Tibial artery (tissue), 4 donors: ENCODE measurements around the gene POLD3.
A peak's percentile ranks its signal among the peaks of the same experiment; 100 is the strongest.

Source experiments
- DNase-seq, 2 donors: peaks; one replicate each; pipeline ENCODE4 v3.0.0-alpha.2; 2019
- H3K27ac ChIP-seq, 2 donors: fragments of 200-600 bp; sonication (generic) in 1 of 2; 1 replicate in 1 of 2; 2 replicates in 1 of 2; pipeline ENCODE4 v1.5.1; 2018 to 2019; ENCODE audit warnings: mild to moderate bottlenecking in 1 of 2
- H3K27me3 ChIP-seq, 2 donors: fragments of 200-600 bp; sonication (generic) in 1 of 2; one replicate each; pipeline versions ENCODE4 v1.5.1 to v1.6.0; 2016 to 2019
- H3K36me3 ChIP-seq, 3 donors: fragments of 200-600 bp; sonication (generic) in 2 of 3; one replicate each; pipeline ENCODE4 v1.5.1; 2016 to 2019; ENCODE audit warnings: mild to moderate bottlenecking in 2 of 3
- H3K4me1 ChIP-seq, 4 donors: fragments of 200-600 bp; sonication (generic) in 2 of 4; 1 replicate in 3 of 4; 2 replicates in 1 of 4; pipeline ENCODE4 v1.5.1; 2016 to 2019
- H3K4me3 ChIP-seq, 2 donors: fragments of 200-600 bp; sonication (generic) in 1 of 2; 1 replicate in 1 of 2; 2 replicates in 1 of 2; pipeline ENCODE4 v1.5.1; 2018 to 2019; ENCODE audit warnings: mild to moderate bottlenecking in 2 of 2
- H3K9me3 ChIP-seq, 3 donors: fragments of 200-600 bp; sonication (generic) in 1 of 3; one replicate each; pipeline ENCODE4 v1.5.1; 2016 to 2019
- CTCF ChIP-seq, 2 experiments: fragments of 200-600 bp in 1 of 2; fragments of 450-650 bp in 1 of 2; IDR thresholded peaks; one replicate each; pipeline ENCODE4 v1.5.1; 2017 to 2019; ENCODE audit warnings: antibody characterized with exemption in 2 of 2, mild to moderate bottlenecking in 1 of 2, moderate library complexity in 1 of 2
- intact Hi-C: fragments of 100-400 bp; cut with DNase I; formaldehyde crosslinking; loops from one replicate; pipeline ENCODE4 v1.15.0; 2023; ENCODE audit warnings: low total_unique reads

Gene POLD3

GRCh38 chr11:74633406-74634393 lies 41.3 kb downstream of the POLD3 start:
- no peak overlapping the region for H3K4me3 ChIP-seq
- H3K36me3 ChIP-seq, result peaks cover 6 to 35% (median 18%) of the 10 kb centered on the region in 3 donors
- H3K4me1 ChIP-seq, result peaks cover 0 to 32% (median 13%) of the 10 kb centered on the region in 4 donors
- intact Hi-C loops, result loop anchor here (5.0 kb wide), 1 partner anchor 89 kb away; no protein-coding TSS in a partner anchor
- no peak for DNase-seq
- no peak for TF ChIP-seq CTCF (IDR thresholded peaks at IDR 0.05)
- no peaks in the 10 kb centered on the region for H3K27me3 ChIP-seq
- peak overlapping the region in 1 of 2 donors; percentile 7 for H3K27ac ChIP-seq
- no peaks in the 10 kb centered on the region for H3K9me3 ChIP-seq

GRCh38 chr11:74634537-74634936 lies 42.2 kb downstream of the POLD3 start:
- peaks cover 0 to 33% (median 13%) of the 10 kb centered on the region in 4 donors for H3K4me1 ChIP-seq
- no peak overlapping the region for H3K4me3 ChIP-seq
- no peak overlapping the region for H3K27ac ChIP-seq
- intact Hi-C loops, result loop anchor here (5.0 kb wide), 1 partner anchor 88 kb away; no protein-coding TSS in a partner anchor
- no peak for DNase-seq
- no peaks in the 10 kb centered on the region for H3K27me3 ChIP-seq
- TF ChIP-seq CTCF (IDR thresholded peaks at IDR 0.05), result peak in 1 of 2 experiments; percentile 33
- no peaks in the 10 kb centered on the region for H3K9me3 ChIP-seq
- peaks cover 6 to 33% (median 11%) of the 10 kb centered on the region in 3 donors for H3K36me3 ChIP-seq

- intact Hi-C loops, result no loop called here
- Histone ChIP-seq H3K36me3 (peaks cover 21 to 42% (median 23%) of the 10 kb centered on the region in 3 donors), H3K27ac (peak overlapping the region; percentile 10 to 14), H3K4me1 (peaks cover 0 to 33% (median 13%) of the 10 kb centered on the region in 4 donors), H3K27me3 (no peaks in the 10 kb centered on the region), H3K4me3 (no peak overlapping the region), H3K9me3 (no peaks in the 10 kb centered on the region)
- TF ChIP-seq CTCF (IDR thresholded peaks at IDR 0.05), result no peak
- DNase-seq, result no peak
These were observed 44.3 kb downstream of the POLD3 start for GRCh38 chr11:74636630-74637184.

GRCh38 chr11:74637700-74638099 lies 45.3 kb downstream of the POLD3 start:
- no peak for TF ChIP-seq CTCF (IDR thresholded peaks at IDR 0.05)
- intact Hi-C loops, result no loop called here
- H3K4me1 ChIP-seq, result peaks cover 0 to 31% (median 13%) of the 10 kb centered on the region in 4 donors
- H3K36me3 ChIP-seq, result peaks cover 21 to 43% (median 31%) of the 10 kb centered on the region in 3 donors
- no peak for DNase-seq
- no peak overlapping the region for H3K27ac ChIP-seq
- H3K27me3 ChIP-seq, result no peaks in the 10 kb centered on the region
- no peak overlapping the region for H3K4me3 ChIP-seq
- no peaks in the 10 kb centered on the region for H3K9me3 ChIP-seq

DNA sequence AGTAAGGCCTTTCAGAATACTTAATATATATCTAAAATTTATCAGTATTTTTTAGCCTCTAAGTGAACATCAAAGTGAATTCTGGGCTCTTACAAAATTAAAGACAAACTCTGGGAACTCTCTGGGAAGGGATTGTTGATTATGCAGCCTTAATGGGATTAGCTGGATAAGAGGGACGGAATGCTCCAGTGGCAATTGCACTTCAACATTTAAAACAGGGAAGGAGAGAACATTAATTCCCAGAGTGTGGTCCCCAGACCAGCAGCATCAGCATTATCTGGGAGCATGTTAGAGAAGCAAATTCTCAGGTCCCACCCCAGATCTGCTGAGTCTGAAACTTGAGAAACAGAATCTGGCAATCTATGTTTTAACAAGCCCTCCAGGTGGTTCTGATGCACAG lies 46.5 kb downstream of the POLD3 start:
- Histone ChIP-seq H3K27me3 (no peaks in the 10 kb centered on the region), H3K9me3 (no peaks in the 10 kb centered on the region), H3K27ac (peak overlapping the region; percentile 19 to 22), H3K4me3 (no peak overlapping the region), H3K36me3 (peaks cover 21 to 43% (median 32%) of the 10 kb centered on the region in 3 donors), H3K4me1 (peaks cover 0 to 25% (median 7%) of the 10 kb centered on the region in 4 donors)
- intact Hi-C loops, result no loop called here
- no peak for DNase-seq
- TF ChIP-seq CTCF (IDR thresholded peaks at IDR 0.05), result no peak
